HEK293 (cell line): ENCODE measurements around the gene PRDX3.
"Not testable (repeated sequence)": the region's sequence is repeated elsewhere in the genome, so short reads cannot be mapped to it uniquely, and the experiment has no call there.

ENCODE experiments used
- CTCF ChIA-PET: fragments of 350-600 bp; formaldehyde crosslinking; extraction: SDS; loops from one replicate; lab custom pipeline; 2021; ENCODE audit warnings: antibody characterized with exemption; lab: Yijun Ruan, JAX
- POLR2A ChIA-PET: fragments of 300-600 bp; formaldehyde crosslinking; extraction: SDS; loops from one replicate; lab custom pipeline; 2020; ENCODE audit warnings: antibody characterized with exemption, inconsistent platforms; lab: Yijun Ruan, JAX
- H3K27ac ChIP-seq: fragments of 200-500 bp; sonication (Bioruptor generic); 2 replicates; pipeline ENCODE4 v1.5.1; 2014; ENCODE audit warnings: low read depth, low read length, control low read depth, inconsistent platforms; ENCODE audit errors: extremely low read depth
- H3K36me3 ChIP-seq, 2 experiments: fragments of 200-500 bp in 1 of 2; sonication (Bioruptor generic) in 1 of 2; 1 replicate in 1 of 2; 2 replicates in 1 of 2; pipeline ENCODE4 v1.5.1; 2014 to 2017; ENCODE audit warnings: inconsistent platforms in 2 of 2, low read length in 2 of 2; ENCODE audit not compliant: control insufficient read depth in 2 of 2, insufficient read depth in 1 of 2
- H3K4me1 ChIP-seq: fragments of 200-500 bp; sonication (Bioruptor generic); 2 replicates; pipeline ENCODE4 v1.5.1; 2014; ENCODE audit warnings: mild to moderate bottlenecking, low read length, inconsistent platforms; ENCODE audit not compliant: control insufficient read depth, insufficient read depth
- H3K4me3 ChIP-seq: 2 replicates; pipeline ENCODE4 v1.5.1; 2011; ENCODE audit warnings: low read depth, mild to moderate bottlenecking, control low read depth, low read length, moderate library complexity
- H3K9me3 ChIP-seq: fragments of 200-500 bp; sonication (Bioruptor generic); 2 replicates; pipeline ENCODE4 v1.5.1; 2014; ENCODE audit warnings: low read depth, low read length, inconsistent platforms; ENCODE audit not compliant: control insufficient read depth, insufficient read depth
- IKZF3 ChIP-seq: fragments of 450-650 bp; IDR thresholded peaks from 2 replicates; pipeline ENCODE4 v1.5.0; 2018; ENCODE audit warnings: missing biosample characterization, mild to moderate bottlenecking, missing genetic modification characterization, moderate library complexity
- KLF7 ChIP-seq: fragments of 450-650 bp; formaldehyde crosslinking; IDR thresholded peaks from 2 replicates; pipeline ENCODE4 v1.5.1; 2016; ENCODE audit warnings: missing biosample characterization, missing genetic modification characterization, borderline replicate concordance
- PRDM10 ChIP-seq: fragments of 450-650 bp; formaldehyde crosslinking; IDR thresholded peaks from 2 replicates; pipeline ENCODE4 v1.5.1; 2016; ENCODE audit warnings: missing biosample characterization, missing genetic modification characterization
- SP7 ChIP-seq: fragments of 450-650 bp; formaldehyde crosslinking; IDR thresholded peaks from 2 replicates; pipeline ENCODE4 v1.5.1; 2016; ENCODE audit warnings: missing biosample characterization, missing genetic modification characterization
- YY1 ChIP-seq: fragments of 450-650 bp; formaldehyde crosslinking; IDR thresholded peaks from 2 replicates; pipeline ENCODE4 v1.5.1; 2018; ENCODE audit warnings: missing biosample characterization, missing genetic modification characterization
- ZBTB20 ChIP-seq: fragments of 450-650 bp; formaldehyde crosslinking; IDR thresholded peaks from 2 replicates; pipeline ENCODE4 v1.5.1; 2016; ENCODE audit warnings: missing biosample characterization, missing genetic modification characterization
- ZNF121 ChIP-seq: fragments of 450-650 bp; formaldehyde crosslinking; IDR thresholded peaks from 2 replicates; pipeline ENCODE4 v1.5.1; 2016; ENCODE audit warnings: missing biosample characterization, missing genetic modification characterization
- ZNF221 ChIP-seq: fragments of 450-650 bp; formaldehyde crosslinking; IDR thresholded peaks from 2 replicates; pipeline ENCODE4 v1.5.1; 2017; ENCODE audit warnings: missing biosample characterization, missing genetic modification characterization, borderline replicate concordance
- ZNF248 ChIP-seq: fragments of 450-650 bp; formaldehyde crosslinking; IDR thresholded peaks from 2 replicates; pipeline ENCODE4 v1.5.1; 2017; ENCODE audit warnings: missing biosample characterization, missing genetic modification characterization
- ZNF518A ChIP-seq: fragments of 450-650 bp; formaldehyde crosslinking; conservative IDR thresholded peaks from 2 replicates; pipeline ENCODE4 v1.5.1; 2016; ENCODE audit warnings: low read depth, missing biosample characterization, missing genetic modification characterization
- ZNF629 ChIP-seq: fragments of 450-650 bp; formaldehyde crosslinking; IDR thresholded peaks from 2 replicates; pipeline ENCODE4 v1.5.1; 2017; ENCODE audit warnings: missing biosample characterization, missing genetic modification characterization
- ZNF654 ChIP-seq: fragments of 450-650 bp; formaldehyde crosslinking; IDR thresholded peaks from 2 replicates; pipeline ENCODE4 v1.5.1; 2016; ENCODE audit warnings: low read depth, missing biosample characterization, missing genetic modification characterization
- ZXDB ChIP-seq: fragments of 450-650 bp; formaldehyde crosslinking; IDR thresholded peaks from 2 replicates; pipeline ENCODE4 v1.5.1; 2016; ENCODE audit warnings: missing biosample characterization, missing genetic modification characterization

Gene PRDX3

GRCh38 chr10:119153041-119153440 is 25.6 kb downstream of the PRDX3 start:
- H3K27ac ChIP-seq: no peak overlapping the region
- CTCF ChIA-PET: interaction anchor here (0.6 kb wide), 1 partner anchor 45 kb away, joined by 3 read pairs; no protein-coding TSS in a partner anchor

GRCh38 chr10:119151601-119152000 is 27.0 kb downstream of the PRDX3 start:
- H3K36me3 ChIP-seq: peaks cover 44 to 77% of the 10 kb centered on the region in 2 experiments
- H3K4me1 ChIP-seq: not testable (repeated sequence)
- CTCF ChIA-PET: interaction anchor here (0.7 to 1.1 kb wide), 2 partner anchors 201 to 330 kb away, joined by 4 to 5 read pairs; no protein-coding TSS in a partner anchor

More at GRCh38 chr10:119153041-119153440, 25.6 kb downstream of the PRDX3 start:
- POLR2A ChIA-PET: interaction anchor here (0.7 to 1.2 kb wide), 3 partner anchors 9 to 49 kb away, joined by 4 to 6 read pairs (median 4); partner anchors contain the start of gene DENND10
- no peak overlapping the region for H3K4me3 ChIP-seq
- no peaks in the 10 kb centered on the region for H3K4me1 ChIP-seq
- TF ChIP-seq KLF7 (tag by site-specific recombination) (no peak), ZNF121 (no peak), ZNF629 (tag by site-specific recombination) (no peak), ZXDB (no peak), SP7 (no peak)
- peaks cover 52 to 75% of the 10 kb centered on the region in 2 experiments for H3K36me3 ChIP-seq
- H3K9me3 ChIP-seq: no peaks in the 10 kb centered on the region

GRCh38 chr10:119149729-119150128 is 28.9 kb downstream of the PRDX3 start:
- no peaks in the 10 kb centered on the region for H3K9me3 ChIP-seq
- ChIA-PET CTCF (interaction anchor here (0.6 to 1.1 kb wide), 4 partner anchors 13 to 1887 kb away, joined by 3 to 4 read pairs (median 4); no protein-coding TSS in a partner anchor), POLR2A (no interaction called here)
- no peak overlapping the region for H3K27ac ChIP-seq
- peaks cover 43 to 69% of the 10 kb centered on the region in 2 experiments for H3K36me3 ChIP-seq
- no peak overlapping the region for H3K4me3 ChIP-seq
- H3K4me1 ChIP-seq: no peaks in the 10 kb centered on the region
- TF ChIP-seq PRDM10 (tag by site-specific recombination) (no peak), ZNF518A (tag by site-specific recombination) (no peak), ZNF221 (no peak), ZNF654 (tag by site-specific recombination) (peak; percentile 22; the same call in 1 of the 2 replicates), IKZF3 (no peak), YY1 (tag by site-specific recombination) (no peak), ZNF248 (tag by site-specific recombination) (no peak), ZBTB20 (tag by site-specific recombination) (no peak)

More at GRCh38 chr10:119151601-119152000, 27.0 kb downstream of the PRDX3 start:
- H3K4me3 ChIP-seq, POLR2A ChIA-PET, H3K9me3 ChIP-seq, H3K27ac ChIP-seq: not testable (repeated sequence)
